HepG2 (cell line): ENCODE results near the gene OSBPL1A. TPM values are rescaled to one million over a fixed set of nuclear protein-coding genes. Genes with fewer than 3 reads are reported as not detected.

ENCODE experiments used
- ATAC-seq: fragments of 200-7000 bp; cut with Tn5 transposase; 3 replicates; pipeline ENCODE4 v1.9.1; 2020; ENCODE audit warnings: mild to moderate bottlenecking, moderate library complexity
- BruUV-seq: library from RNA; stranded (reverse); fragments of 400-500 nt; replicated peaks from 2 replicates; lab custom pipeline; 2021; lab: Mats Ljungman, UMichigan
- CTCF ChIA-PET: fragments of 300-600 bp; formaldehyde crosslinking; extraction: SDS; loops from one replicate; lab custom pipeline; 2021; ENCODE audit warnings: low total read pairs, inconsistent platforms, low intra/inter-chr PET ratio; lab: Yijun Ruan, JAX
- POLR2A ChIA-PET: fragments of 350-600 bp; sonication (Branson Sonifier 250); formaldehyde crosslinking; loops from one replicate; lab custom pipeline; 2020; ENCODE audit warnings: antibody characterized with exemption, inconsistent platforms; lab: Yijun Ruan, JAX
- DNase-seq: peaks from one replicate; pipeline ENCODE4 v3.0.0-alpha.2; 2015; ENCODE audit warnings: low spot score
- FAIRE-seq: peaks from 3 replicates; lab custom pipeline; 2011; peaks lifted over from hg19 to GRCh38; lab: Jason Lieb, UNC
- H2AFZ ChIP-seq: one replicate; pipeline ENCODE4 v1.6.1; 2011; ENCODE audit warnings: low read length, inconsistent platforms
- H3K27ac ChIP-seq: fragments of 300-600 bp; 3 replicates; pipeline ENCODE4 v1.8.0; 2011; ENCODE audit warnings: mixed run types, mild to moderate bottlenecking, mixed read lengths, low read length, inconsistent platforms; ENCODE audit not compliant: insufficient read depth; ENCODE audit errors: extremely low read length
- H3K27me3 ChIP-seq, 2 experiments: fragments of 200-600 bp in 1 of 2; 2 replicates in 1 of 2; 3 replicates in 1 of 2; pipeline versions ENCODE4 v1.6.0 to v1.8.0; 2011; ENCODE audit warnings: low read length in 2 of 2, mild to moderate bottlenecking in 2 of 2, moderate library complexity in 2 of 2, inconsistent platforms in 1 of 2; ENCODE audit not compliant: insufficient read depth in 2 of 2, control insufficient read depth in 1 of 2
- H3K36me3 ChIP-seq, 2 experiments: fragments of 200-600 bp in 1 of 2; replicated peaks in 1 of 2; 2 replicates in 1 of 2; 3 replicates in 1 of 2; pipeline versions ENCODE4 v1.5.1 to v1.8.0; 2011; ENCODE audit warnings: low read length in 2 of 2, inconsistent platforms in 1 of 2; ENCODE audit not compliant: insufficient read depth in 2 of 2, control insufficient read depth in 1 of 2
- H3K4me1 ChIP-seq: 2 replicates; pipeline ENCODE4 v1.5.1; 2012; ENCODE audit warnings: low read length, inconsistent platforms; ENCODE audit not compliant: insufficient read depth
- H3K4me2 ChIP-seq: 2 replicates; pipeline ENCODE4 v1.6.0; 2011; ENCODE audit warnings: low read depth, low read length, inconsistent platforms
- H3K4me3 ChIP-seq, 3 experiments: fragments of 200-600 bp in 1 of 3; sonication (generic), shearing (Covaris generic) in 1 of 3; replicated peaks in 1 of 3; 2 replicates each; pipeline ENCODE4 v1.5.1; 2011 to 2016; ENCODE audit warnings: low read length in 3 of 3, inconsistent platforms in 2 of 3, low read depth in 2 of 3, mild to moderate bottlenecking in 2 of 3, control low read depth in 1 of 3, mixed read lengths in 1 of 3; ENCODE audit not compliant: insufficient read depth in 1 of 3
- H3K79me2 ChIP-seq: one replicate; pipeline ENCODE4 v1.6.1; 2011; ENCODE audit warnings: low read length, inconsistent platforms; ENCODE audit not compliant: insufficient read depth
- H3K9ac ChIP-seq: 2 replicates; pipeline ENCODE4 v1.6.0; 2011; ENCODE audit warnings: mild to moderate bottlenecking, low read depth, low read length, inconsistent platforms; ENCODE audit not compliant: insufficient read depth
- H3K9me3 ChIP-seq: 2 replicates; pipeline ENCODE4 v1.5.1; 2012; ENCODE audit warnings: mild to moderate bottlenecking, low read length
- H4K20me1 ChIP-seq: 2 replicates; pipeline ENCODE4 v1.6.0; 2011; ENCODE audit warnings: inconsistent platforms, mild to moderate bottlenecking, low read length, moderate library complexity; ENCODE audit not compliant: insufficient read depth
- AHDC1 ChIP-seq: sonication (generic); formaldehyde crosslinking; IDR thresholded peaks from 2 replicates; pipeline ENCODE4 v1.5.1; 2020; ENCODE audit warnings: mild to moderate bottlenecking, missing genetic modification reagents, borderline replicate concordance
- ARID4A ChIP-seq: sonication (generic); formaldehyde crosslinking; IDR thresholded peaks from 2 replicates; pipeline ENCODE4 v1.5.0; 2020; ENCODE audit warnings: mild to moderate bottlenecking, missing genetic modification reagents, borderline replicate concordance
- BCL6 ChIP-seq: IDR thresholded peaks from 2 replicates; pipeline ENCODE4 v1.6.1; 2016; ENCODE audit warnings: missing genetic modification reagents, missing compliant biosample characterization
- EHMT2 ChIP-seq: fragments of 200-600 bp; sonication (generic); IDR thresholded peaks from 2 replicates; pipeline ENCODE4 v1.7.0; 2017; ENCODE audit warnings: antibody characterized with exemption, low read depth, low read length, borderline replicate concordance
- HNF4A ChIP-seq: sonication (generic); formaldehyde crosslinking; IDR thresholded peaks from 2 replicates; pipeline ENCODE4 v1.4.0; 2020; ENCODE audit warnings: missing genetic modification reagents
- MAFF ChIP-seq: IDR thresholded peaks from 2 replicates; pipeline ENCODE4 v1.6.1; 2011; ENCODE audit warnings: low read depth, low read length, improper control_type of control experiment
- MAFK ChIP-seq, 2 experiments: IDR thresholded peaks in 1 of 2; conservative IDR thresholded peaks in 1 of 2; 2 replicates each; pipeline ENCODE4 v1.6.1; 2011; ENCODE audit warnings: improper control_type of control experiment in 2 of 2, low read length in 2 of 2
- PCBP1 ChIP-seq: fragments of 200-400 bp; formaldehyde crosslinking; IDR thresholded peaks from 2 replicates; pipeline ENCODE4 v1.6.1; 2017; ENCODE audit warnings: mild to moderate bottlenecking, low read depth, low read length, borderline replicate concordance
- TRIM22 ChIP-seq: fragments of 450-650 bp; IDR thresholded peaks from 2 replicates; pipeline ENCODE4 v1.6.1; 2017
- ZNF17 ChIP-seq: sonication (generic); formaldehyde crosslinking; IDR thresholded peaks from 2 replicates; pipeline ENCODE4 v1.5.0; 2020; ENCODE audit warnings: mild to moderate bottlenecking, missing genetic modification reagents
- WGBS: methylation state at CpG from one replicate; pipeline ENCODE4 v1.1.6; 2017; ENCODE audit warnings: low lambda C conversion rate; 5-methylcytosine and 5-hydroxymethylcytosine counted together
- in situ Hi-C: cut with HindIII; loops from 2 replicates; pipeline ENCODE4 v1.10.0; 2017; ENCODE audit warnings: low pct_unique_long_range_greater_than_20kb; ENCODE audit not compliant: extremely low pct_ligation_motif_present
- intact Hi-C: fragments of 100-400 bp; cut with micrococcal nuclease; formaldehyde crosslinking; loops from one replicate; pipeline ENCODE4 v1.10.0; 2022; ENCODE audit not compliant: unreplicated experiment
- polyA plus RNA-seq, 8 experiments: library from polyadenylated mRNA; depleted of rRNA in 3 of 8; stranded (reverse) in 7 of 8; unstranded in 1 of 8; fragments of >200 nt; fragmentation: Illumina TruSeq in 4 of 8; extraction: Trizol in 4 of 8; gene quantifications; 2 replicates each; pipeline versions ENCODE4 v1.2.1 to v1.2.3, GENCODE V29; 2011 to 2016; ENCODE audit warnings: low read depth in 4 of 8, missing spikeins in 1 of 8, mixed read lengths in 1 of 8; ENCODE audit not compliant: insufficient read depth in 1 of 8
- total RNA-seq, 5 experiments: library from RNA; depleted of rRNA; stranded (reverse); fragments of >200 nt; fragmentation: Illumina TruSeq; extraction: Trizol; gene quantifications; 2 replicates each; pipeline ENCODE4 v1.2.3, GENCODE V29; 2016; ENCODE audit warnings: low read depth in 1 of 5

OSBPL1A gene
- total and polyA plus RNA-seq, 2 of the 13 experiments (the other 11 are each of a cell fraction or from before 2014, with no cell fraction given): 0.02 TPM; not detected in 1

GRCh38 chr18:24195296-24196053, 202.1 kb downstream of the OSBPL1A start:
- Histone ChIP-seq H3K36me3 (no peaks in the 10 kb centered on the region), H3K4me3 (no peak overlapping the region), H3K79me2 (no peaks in the 10 kb centered on the region), H3K4me1 (peaks cover 8% of the 10 kb centered on the region)
- no TSS peak for BruUV-seq
- CTCF ChIA-PET: no interaction called here
- peak; percentile 49; the same call in 2 of the 3 replicates for ATAC-seq
- peak; percentile 29 for DNase-seq
- TF ChIP-seq PCBP1 (no peak), EHMT2 (no peak), TRIM22 (no peak), MAFK (conservative IDR thresholded peaks at IDR 0.05 in 1 of 2, IDR thresholded peaks at IDR 0.05 in 1 of 2; ENCODE audit: low read length in 2 of 2) (peak; percentile 88 to 89), AHDC1 (CRISPR knock-in tag) (0 out of 2 replicates have a peak, but pooled peaks have one; percentile 19), ARID4A (CRISPR knock-in tag) (no peak), MAFF (peak; percentile 85), HNF4A (CRISPR knock-in tag) (0 out of 2 replicates have a peak, but pooled peaks have one; percentile 19), ZNF17 (CRISPR knock-in tag) (no peak), BCL6 (CRISPR knock-in tag) (0 out of 2 replicates have a peak, but pooled peaks have one; percentile 11)
- TF ChIP-seq, all 625 proteins: peak for 5
- Histone ChIP-seq H3K27ac (no peak overlapping the region), H3K9ac (no peak overlapping the region), H3K4me2 (no peak overlapping the region), H4K20me1 (no peaks in the 10 kb centered on the region), H2AFZ (no peak overlapping the region), H3K9me3 (no peaks in the 10 kb centered on the region), H3K27me3 (peaks cover 0 to 3% of the 10 kb centered on the region in 2 experiments; a peak in 1 of 5 replicates)
- no peak for FAIRE-seq
- WGBS: 43% methylated on average over 9 of the region's 9 CpGs
- POLR2A ChIA-PET: no interaction called here
- in situ Hi-C loops: no loop called here
- intact Hi-C loops: no loop called here
